ENCODE measurements around the gene DNAH3.
"Not testable (repeated sequence)": the region's sequence is repeated elsewhere in the genome, so short reads cannot be mapped to it uniquely, and the experiment has no call there.

The DNAH3 gene

DNA sequence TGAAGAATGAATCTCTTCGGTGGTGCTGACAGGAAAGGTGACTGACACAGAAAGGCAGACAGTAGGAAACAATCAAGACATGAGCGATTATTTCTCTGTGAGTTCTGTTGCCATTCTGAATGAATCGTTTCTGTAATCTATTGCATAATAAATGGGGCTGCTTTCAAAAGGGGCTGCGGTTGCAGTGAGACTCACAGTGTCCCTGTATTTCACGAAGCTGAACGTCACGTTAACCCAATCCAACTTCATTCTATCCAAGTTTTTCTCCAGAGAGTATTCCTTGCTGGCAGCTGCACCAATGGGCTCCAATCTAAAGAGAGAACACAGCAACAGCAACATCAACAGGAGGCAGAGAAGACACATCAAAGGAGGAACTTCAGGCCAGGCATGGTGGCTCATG, 75.4 kb downstream of the DNAH3 start:
- DNase-seq (ENCODE audit: low read depth in 2 of 2) = no peak

DNA sequence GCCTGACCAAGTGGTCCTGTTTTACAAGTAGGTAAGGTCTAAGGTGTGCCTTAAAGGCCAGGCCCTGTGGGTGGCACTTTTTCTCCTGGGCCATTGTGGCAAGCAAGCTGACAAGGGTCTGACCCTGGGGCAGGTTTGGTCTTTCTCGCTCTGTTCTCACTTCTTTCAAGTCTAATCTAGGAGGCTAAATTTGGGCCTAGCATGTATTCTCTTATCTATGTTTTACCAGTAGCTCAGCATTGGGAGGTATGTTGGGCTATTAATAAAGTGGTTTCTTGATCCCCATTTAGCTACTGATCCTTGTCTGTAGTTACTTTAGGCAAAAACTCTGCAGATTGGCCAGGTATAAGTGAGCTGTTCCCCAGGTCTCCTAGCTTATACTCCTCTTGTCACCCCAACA, 77.7 kb downstream of the DNAH3 start:
- DNase-seq (ENCODE audit: low read depth in 2 of 2) = no peak

DNA sequence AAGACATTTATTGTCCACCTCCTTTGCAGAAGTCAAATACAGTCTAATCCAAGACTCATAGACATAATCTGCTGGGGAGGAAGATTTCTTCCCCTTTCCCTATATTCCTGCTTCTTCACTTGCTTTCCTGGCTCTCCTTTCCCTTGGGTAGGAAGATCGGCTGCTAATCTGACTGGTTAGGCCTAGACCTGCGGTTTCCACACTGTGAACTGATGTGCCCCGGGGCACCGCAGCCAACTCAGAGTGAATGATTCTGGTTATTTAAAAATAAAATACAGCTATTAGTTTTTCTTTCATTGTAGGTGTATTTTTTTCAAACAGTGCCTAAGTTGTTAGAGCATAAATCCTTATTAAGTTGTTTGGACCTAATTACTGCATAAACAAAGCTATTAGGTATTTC, 78.9 kb downstream of the DNAH3 start:
- no peak for DNase-seq (ENCODE audit: low read depth in 2 of 2)

DNA sequence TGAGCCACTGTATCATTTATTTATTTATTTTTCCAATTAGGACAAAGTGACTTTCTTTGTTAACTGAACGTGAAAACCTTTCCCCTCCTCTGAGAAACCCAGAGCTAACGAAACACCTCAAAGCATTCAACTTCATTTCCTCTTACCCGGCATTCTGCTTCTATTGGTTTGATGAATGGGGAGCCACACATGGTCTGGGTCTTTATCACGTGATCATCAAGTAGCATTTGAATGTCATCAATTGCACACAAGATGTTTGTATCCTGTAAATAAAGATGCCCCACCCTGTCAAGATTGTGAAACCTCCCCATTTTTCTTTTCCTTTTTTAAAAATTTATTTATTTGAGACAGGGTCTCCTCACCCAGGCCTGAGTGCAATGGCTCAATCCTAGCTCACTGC, 80.1 kb downstream of the DNAH3 start:
- no peak for DNase-seq (ENCODE audit: low read depth in 2 of 2)

DNA sequence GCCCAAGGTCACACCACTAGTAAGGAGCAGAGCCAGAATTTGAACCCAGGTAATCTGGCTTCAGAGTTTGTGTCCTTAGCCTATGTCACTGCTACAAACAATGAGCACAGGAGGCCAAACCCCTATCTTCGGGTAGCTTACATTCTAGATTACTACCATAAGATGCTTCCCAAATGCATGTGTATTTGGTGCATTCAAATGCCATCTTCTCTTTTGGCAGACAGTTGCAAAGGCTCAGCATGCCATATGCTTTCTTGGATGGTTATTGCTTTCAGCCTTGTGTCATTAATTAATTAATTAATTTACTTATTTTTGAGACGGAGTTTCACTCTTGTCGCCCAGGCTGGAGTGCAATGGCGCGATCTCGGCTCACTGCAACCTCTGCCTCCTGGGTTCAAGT, 80.7 kb downstream of the DNAH3 start:
- DNase-seq (ENCODE audit: low read depth in 2 of 2) = no peak

DNA sequence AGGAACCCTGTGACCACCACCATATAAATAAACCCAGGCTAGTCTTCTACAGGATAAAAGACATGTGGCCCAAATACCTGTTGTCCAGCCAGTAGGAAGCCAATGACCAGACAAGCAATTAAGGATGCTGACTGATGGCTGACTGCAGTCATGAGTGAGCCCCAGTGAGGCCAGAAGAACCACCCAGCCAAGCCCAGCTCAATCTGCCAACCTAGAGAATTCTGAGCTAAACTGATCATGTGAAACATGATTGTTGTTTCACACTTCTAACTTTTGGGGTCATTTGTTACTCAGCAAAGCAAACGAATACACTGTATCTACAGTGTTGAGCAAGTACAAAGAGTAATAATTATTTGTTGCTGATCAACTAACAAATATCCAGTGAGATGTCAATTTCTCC, 86.4 kb downstream of the DNAH3 start:
- no peak for DNase-seq (ENCODE audit: low read depth in 2 of 2)

DNA sequence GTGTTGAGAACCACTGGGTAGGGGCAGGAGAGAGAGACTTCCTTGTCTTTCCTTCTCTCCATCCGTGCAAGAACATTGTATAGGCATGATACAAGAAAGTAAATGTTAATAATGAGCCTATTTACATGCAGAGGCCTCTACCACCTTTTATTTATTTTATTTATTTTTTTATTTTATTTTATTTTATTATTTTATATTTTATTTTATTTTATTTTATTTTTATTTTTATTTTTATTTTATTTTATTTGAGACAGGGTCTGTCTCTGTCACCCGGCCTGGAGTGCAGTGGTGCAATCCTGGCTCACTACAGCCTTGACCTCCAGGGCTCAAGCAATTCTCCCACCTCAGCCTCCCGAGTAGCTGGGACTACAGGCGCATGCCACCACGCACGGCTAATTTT, 87.3 kb downstream of the DNAH3 start:
- DNase-seq (ENCODE audit: low read depth in 2 of 2) = not testable (repeated sequence)

DNA sequence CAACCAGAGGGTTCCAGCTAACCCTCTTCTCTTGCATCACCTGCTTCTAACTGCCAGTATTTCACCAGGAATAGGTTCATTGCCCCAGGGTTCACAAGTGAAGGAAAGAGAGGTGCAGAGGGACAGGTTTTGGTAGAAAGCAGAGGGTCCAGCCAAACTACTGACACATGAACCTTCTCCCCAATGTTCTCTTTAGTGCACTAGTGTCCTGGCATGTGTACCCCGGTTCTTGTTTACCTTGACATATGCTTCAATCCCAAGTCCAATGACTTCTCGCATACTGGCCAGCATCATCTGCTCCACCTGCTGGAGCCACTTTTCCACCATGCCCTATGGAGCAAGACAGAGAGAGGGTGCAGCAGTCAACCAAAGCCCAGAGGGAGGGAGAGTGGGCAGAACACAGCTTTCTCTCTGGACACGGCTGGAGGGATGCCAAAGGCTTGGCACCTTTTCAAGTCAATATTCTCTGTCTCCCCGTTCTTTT, 90.6 kb downstream of the DNAH3 start:
- DNase-seq (ENCODE audit: low read depth in 2 of 2) = no peak

DNA sequence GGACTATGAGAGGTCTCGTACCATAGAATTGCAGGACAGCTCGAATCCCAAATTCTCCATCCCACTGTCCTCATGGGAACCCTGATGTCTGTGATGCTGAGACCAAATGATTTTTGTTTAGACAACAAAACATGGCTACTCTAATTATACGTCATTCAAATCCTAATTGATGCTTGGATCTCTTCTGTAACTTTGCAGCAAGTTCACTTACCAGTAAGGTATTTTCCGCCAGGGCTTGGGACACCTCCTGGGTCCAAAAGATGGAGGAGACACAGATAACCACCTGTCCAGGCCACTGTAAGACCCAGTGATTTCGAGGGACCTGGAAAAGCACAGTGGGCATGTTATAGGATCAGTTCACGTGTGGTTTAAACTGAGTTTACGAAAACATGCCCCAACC, 92.8 kb downstream of the DNAH3 start:
- no peak for DNase-seq (ENCODE audit: low read depth in 2 of 2)

DNA sequence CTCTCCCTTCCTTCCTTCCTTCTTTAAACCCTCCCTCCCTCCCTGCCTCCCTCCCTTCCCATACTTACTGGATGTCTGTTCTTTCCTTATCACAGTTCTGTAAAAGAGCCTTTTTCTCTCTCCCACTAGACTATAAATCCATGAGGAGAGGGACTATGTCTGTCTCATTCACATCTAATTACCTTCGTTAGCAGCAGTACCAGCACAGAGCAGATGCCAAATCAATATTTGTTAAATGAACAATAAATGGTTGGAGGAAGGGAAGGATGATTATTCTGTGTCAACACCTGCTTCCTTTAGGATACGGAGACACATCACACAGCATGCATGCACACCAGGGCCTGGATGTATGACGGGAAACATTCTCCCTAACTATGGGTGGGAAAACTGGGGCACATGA, 94.2 kb downstream of the DNAH3 start:
- DNase-seq (ENCODE audit: low read depth in 2 of 2) = no peak

DNA sequence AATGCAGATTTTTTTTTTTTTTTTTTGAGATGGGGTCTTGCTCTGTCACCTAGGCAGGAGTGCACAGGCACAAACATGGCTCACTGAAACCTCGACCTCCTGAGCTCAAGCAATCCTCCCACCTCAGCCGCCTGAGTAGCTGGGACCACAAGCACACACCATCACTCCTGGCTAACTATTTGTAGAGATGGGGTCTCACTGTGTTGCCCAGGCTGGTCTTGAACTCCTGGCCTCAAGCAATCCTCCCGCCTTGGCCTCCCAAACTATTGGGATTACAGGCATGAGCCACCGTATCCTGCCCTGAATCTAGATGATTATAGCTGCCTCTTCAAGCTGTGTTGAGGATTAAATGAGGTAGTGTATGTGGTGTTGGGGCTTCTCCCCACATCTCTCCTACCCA, 94.9 kb downstream of the DNAH3 start:
- DNase-seq (ENCODE audit: low read depth in 2 of 2) = not testable (repeated sequence)

DNA sequence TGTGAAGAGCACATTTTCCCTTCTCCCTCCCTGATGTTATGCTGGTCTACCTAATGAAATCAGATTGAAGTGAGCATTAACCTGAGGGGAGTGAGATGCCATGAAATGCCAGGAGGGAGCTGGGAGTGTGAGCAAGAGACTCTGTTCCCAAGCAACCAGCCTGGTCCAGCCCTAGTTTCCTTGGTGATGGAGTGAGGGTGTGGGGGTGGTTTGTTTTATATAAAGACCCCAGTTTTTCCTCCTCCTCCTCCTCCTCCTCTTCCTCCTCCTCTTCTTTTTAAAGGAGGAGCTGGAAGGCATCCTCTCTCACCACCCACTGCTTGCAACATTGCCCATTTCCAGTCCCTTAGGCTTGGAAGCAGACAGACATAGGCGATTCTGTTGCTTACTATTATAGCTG, 97.1 kb downstream of the DNAH3 start:
- DNase-seq (ENCODE audit: low read depth in 2 of 2) = no peak

DNA sequence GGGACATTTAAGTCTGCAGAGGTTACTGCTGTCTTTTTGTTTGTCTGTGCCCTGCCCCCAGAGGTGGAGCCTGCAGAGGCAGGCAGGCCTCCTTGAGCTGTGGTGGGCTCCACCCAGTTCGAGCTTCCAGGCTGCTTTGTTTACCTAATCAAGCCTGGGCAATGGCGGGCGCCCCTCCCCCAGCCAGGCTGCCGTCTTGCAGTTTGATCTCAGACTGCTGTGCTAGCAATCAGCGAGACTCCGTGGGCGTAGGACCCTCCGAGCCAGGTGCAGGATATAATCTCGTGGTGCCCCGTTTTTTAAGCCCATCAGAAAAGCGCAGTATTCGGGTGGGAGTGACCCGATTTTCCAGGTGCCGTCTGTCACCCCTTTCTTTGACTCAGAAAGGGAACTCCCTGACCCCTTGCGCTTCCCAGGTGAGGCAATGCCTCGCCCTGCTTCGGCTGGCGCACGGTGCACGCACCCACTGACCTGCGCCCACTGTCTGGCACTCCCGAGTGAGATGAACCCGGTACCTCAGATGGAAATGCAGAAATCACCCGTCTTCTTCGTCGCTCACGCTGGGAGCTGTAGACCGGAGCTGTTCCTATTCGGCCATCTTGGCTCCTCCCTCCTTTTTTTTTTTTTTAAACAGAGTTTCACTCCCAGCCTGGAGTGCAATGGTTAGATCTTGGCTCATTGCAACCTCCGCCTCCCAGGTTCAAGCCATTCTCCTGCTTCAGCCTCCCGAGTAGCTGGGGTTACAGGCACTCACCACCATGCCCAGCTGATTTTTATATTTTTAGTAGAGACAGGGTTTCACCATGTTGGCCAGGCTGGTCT, 102.3 kb downstream of the DNAH3 start:
- DNase-seq (ENCODE audit: low read depth in 2 of 2) = not testable (repeated sequence)

DNA sequence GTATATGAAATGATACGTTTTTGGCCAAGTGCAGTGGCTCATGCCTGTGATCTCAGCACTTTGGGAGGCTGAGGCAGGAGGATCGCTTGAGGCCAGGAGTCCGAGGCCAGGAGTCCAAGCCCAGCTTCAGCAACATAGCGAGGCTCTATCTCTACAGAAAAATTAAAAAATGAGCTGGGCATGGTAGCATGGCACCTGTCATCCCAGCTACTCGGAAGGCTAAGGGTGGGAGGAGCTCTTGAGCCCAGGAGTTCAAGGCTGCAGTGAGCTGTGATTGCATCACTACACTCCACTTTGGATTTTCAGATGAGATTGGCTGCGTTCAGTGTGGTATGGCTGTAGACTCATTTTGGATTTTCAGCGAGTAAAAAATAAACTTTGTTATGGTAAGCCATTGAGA, 112.4 kb downstream of the DNAH3 start:
- no peak for DNase-seq (ENCODE audit: low read depth in 2 of 2)

DNA sequence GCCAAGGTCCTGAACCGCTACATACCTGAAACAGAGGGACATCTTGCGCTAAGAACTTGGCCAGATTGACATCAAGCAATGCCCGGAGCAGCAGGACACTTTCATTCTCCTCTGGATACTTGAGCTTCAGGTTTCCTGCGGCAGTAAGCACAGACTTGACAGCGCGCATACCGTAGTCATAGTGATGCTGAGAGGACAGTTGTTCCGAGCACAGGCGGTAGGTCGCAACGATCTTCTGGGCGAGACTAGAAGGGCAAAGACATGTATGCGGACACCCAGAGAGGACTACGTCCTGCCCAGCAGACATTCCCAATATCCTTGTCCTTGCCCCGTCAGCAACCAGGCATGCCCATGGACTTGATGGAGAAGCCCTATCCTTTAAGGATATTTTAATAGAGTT, 112.9 kb downstream of the DNAH3 start:
- DNase-seq (ENCODE audit: low read depth in 2 of 2) = no peak

DNA sequence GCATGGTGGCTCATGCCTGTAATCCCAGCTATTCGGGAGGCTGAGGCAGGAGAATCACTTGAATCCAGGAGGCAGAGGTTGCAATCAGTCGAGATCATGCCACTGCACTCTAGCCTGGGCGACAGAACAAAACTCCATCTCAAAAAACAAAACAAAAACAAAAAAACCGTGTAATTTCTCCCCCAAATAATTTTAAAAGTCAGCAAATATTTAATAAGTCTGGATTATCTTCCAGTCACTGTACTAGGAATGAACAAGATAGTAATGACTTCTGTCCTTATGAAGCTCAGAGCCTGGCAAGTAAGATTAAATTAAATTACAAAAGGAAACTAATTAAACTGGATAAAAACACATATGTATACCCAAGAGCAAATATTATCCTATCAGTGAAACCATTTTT, 113.5 kb downstream of the DNAH3 start:
- DNase-seq (ENCODE audit: low read depth in 2 of 2) = no peak

DNA sequence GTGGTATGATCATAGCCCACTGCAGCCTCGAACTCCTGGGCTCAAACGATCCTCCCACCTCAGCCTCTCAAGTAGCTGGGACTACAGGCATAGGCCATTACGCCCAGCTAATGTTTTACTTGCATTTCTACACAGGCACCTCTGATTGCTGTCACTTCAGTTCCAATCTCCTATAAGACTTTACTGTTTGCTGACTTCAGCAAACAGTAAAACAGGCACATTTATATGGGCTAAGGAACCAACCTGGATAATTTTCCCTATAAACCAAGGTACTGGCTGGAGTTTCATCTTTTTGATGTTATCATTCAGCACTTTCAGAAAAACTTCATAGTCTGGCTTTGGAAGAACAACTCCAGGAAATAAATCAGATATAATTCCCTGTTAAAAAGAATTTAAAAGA, 114.2 kb downstream of the DNAH3 start:
- no peak for DNase-seq (ENCODE audit: low read depth in 2 of 2)

DNA sequence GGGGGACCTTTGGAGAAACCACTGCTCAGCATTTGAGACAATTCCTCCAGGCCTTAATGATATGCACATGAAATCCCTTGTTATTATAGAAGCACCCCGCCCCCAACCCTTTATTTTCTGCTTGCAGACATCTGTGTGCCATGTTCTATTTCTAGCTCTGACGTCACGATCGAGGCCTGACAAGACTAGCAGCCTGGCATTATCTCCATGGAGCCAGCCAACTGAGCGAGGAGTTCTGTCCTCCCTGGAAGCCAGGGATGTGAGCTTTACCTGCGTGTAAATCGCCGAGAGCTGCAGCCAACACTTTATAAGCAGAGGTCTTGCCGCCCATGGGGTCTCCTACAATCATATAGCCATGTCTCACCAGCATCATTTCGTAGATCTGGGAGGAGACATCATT, 116.9 kb downstream of the DNAH3 start:
- DNase-seq (ENCODE audit: low read depth in 2 of 2) = no peak

DNA sequence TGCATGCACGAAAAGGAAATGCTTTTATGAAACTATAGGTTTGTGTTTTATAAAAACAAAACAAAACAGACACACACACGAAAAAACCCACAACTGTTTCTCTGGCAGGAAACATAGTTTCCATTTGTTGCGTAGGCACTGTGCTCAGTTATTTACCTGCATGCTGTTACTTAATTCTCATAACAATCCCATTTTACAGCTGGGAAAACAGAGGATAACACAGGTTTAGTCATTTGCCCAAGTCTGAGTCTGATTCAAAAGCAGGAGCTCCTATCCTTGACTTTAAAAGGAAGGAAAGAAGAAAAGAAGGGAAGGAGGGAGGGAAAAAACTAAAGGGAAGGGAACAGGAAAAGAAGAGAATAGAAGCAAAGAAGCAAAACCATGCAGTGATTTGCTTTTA, 117.4 kb downstream of the DNAH3 start:
- no peak for DNase-seq (ENCODE audit: low read depth in 2 of 2)

DNA sequence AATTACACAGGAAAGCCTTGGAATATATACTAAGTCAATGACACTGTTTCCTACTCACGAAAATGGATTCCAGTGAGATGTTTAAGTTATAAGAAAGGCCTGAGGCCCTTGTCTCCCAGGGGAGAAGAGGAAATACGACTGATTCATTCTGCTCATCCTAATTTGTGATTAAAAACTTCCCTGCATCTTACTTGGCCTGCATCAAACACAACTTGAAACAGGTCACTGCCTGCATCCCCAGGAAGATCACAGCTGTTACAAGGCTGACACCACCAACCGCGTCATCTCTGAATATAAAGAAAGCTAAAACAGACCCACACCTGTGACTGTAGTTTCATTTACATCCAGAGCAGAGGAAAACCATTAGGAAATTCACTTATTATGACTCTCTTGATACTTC, 121.9 kb downstream of the DNAH3 start:
- no peak for DNase-seq (ENCODE audit: low read depth in 2 of 2)

DNA sequence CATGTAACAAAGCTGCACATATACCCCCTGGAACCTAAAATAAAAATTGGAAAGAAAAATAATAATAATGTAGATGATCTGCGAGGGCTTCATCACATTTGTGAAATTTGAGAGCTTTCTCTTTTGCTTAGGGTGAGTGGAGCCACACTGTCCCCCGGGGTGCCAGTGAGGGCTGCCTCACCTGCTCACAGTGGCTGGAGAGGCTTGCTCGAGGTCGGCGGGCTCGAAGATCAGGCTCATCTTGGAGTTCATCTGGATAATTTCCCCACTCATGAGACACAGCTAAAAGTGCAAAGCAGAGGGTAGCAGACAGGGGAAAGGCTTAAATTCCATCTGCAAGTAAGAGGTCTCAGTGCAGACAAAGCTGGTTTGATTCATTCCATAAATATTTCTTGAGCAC, 123.8 kb downstream of the DNAH3 start:
- no peak for DNase-seq (ENCODE audit: low read depth in 2 of 2)

DNA sequence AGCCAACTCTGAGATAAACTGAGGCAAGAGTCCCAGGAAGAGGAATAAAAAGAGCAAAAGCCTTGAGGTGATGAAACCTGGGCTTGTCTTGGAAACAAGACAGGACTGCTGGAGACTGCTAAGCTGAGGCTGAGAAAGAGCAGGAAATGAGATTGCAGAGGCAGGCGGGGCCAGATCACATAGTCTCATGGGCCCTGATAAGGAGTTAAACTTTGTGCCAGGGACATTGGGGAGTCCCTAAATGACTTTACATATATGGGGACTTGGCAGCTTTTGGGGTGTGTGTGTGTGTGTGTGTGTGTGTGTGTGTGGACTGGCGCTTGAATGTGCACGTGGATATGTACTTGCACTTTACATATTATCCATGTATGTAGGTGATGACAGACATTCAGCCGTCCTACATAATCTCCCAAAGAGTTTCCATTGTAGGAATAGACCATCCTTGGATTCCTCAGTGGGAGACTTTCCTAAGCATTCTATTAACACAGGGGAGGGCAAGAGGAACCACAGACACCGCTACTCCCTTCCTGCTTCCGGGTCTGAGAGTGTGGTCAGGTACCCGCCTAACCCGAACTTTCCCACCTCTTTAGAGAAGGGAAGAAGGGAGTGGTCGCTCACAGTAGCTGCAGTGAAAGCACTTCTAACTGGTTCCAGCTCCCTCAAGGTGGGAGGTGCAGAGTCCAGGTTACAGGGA, 127.0 kb downstream of the DNAH3 start:
- no peak for DNase-seq (ENCODE audit: low read depth in 2 of 2)

DNA sequence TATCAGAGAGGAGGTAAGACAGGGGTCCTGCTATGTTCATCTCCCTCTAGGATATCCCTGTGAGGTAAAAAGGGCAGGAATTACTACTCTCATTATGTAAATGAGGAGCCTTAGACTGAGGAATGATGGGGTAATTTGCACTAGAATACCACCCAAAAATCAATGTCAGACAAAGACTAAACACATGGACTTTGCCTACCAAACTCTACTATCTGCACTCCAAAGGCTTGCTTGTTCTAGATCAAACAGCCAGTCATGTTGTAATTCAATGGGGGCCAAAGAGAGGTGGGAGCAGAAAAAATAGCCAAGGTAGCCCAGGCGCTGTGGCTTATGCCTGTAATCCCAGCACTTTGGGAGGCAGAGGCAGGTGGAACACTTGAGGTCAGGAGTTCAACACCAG, 129.3 kb downstream of the DNAH3 start:
- DNase-seq (ENCODE audit: low read depth in 2 of 2) = no peak

Measured in stimulated activated CD8-positive, alpha-beta memory T cell treated with anti-CD3 and anti-CD28 coated beads, Interleukin-2, amount 100 ng/mL, for 48 hours (primary cell).